Measurements from ENCODE around the gene PACSIN3.

DNA sequence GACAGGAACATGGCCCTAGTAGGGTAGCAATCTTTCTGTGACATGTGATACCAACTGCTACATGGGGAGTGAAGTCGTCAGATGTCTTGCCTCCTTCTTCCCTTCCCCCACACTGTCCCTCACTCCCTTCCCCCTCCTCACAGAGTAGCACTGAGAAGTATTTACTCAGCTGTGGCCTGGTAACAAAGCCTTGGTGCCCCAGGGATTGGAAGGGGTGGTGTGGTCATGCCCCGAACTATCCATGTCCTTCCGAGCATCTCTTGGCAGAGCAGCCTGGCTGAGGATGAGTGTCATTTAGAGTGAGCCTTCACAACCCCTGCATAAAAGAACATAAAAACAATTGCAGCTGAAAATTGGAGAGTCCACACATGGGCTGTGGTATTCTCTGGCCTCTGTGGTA is 55.7 kb downstream of the PACSIN3 start:
- TF ChIP-seq HNRNPL (IDR thresholded peaks at IDR 0.05; ENCODE audit: low read depth, low read length) (no peak), PTBP1 (IDR thresholded peaks at IDR 0.05; ENCODE audit: low read depth, low read length, poor library complexity, severe bottlenecking) (no peak), ZNF274 (CRISPR knock-in tag; IDR thresholded peaks at IDR 0.05) (no peak), POLR2AphosphoS5 (IDR thresholded peaks at IDR 0.05; ENCODE audit: low read depth, low read length) (no peak), FOXM1 (CRISPR knock-in tag; IDR thresholded peaks at IDR 0.05) (no peak)
- TF ChIP-seq, protein P1, sequence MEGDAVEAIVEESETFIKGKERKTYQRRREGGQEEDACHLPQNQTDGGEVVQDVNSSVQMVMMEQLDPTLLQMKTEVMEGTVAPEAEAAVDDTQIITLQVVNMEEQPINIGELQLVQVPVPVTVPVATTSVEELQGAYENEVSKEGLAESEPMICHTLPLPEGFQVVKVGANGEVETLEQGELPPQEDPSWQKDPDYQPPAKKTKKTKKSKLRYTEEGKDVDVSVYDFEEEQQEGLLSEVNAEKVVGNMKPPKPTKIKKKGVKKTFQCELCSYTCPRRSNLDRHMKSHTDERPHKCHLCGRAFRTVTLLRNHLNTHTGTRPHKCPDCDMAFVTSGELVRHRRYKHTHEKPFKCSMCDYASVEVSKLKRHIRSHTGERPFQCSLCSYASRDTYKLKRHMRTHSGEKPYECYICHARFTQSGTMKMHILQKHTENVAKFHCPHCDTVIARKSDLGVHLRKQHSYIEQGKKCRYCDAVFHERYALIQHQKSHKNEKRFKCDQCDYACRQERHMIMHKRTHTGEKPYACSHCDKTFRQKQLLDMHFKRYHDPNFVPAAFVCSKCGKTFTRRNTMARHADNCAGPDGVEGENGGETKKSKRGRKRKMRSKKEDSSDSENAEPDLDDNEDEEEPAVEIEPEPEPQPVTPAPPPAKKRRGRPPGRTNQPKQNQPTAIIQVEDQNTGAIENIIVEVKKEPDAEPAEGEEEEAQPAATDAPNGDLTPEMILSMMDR (CRISPR knock-in tag; IDR thresholded peaks at IDR 0.05), result no peak
